Measurements from ENCODE around the gene PSMC5.

DNA sequence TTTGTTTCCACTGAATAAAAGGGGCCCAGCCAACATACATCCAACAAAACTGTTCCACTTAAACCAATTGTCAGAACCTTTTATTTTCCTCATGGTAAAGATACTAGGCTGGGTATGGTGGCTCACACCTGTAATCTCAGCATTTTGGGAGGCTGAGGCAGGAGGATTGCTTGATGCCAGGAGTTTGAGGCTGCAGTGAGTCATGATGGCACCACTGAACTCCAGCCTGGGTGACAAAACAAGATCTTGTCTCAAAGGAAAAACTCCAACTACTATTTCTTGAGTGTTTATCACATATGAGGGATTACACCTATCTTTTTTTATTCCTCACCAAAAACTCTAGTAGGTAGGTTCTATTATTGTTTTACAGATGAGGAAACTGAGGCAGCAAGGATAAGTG is 4.7 kb upstream of the PSMC5 start:
- TF ChIP-seq, protein P1, sequence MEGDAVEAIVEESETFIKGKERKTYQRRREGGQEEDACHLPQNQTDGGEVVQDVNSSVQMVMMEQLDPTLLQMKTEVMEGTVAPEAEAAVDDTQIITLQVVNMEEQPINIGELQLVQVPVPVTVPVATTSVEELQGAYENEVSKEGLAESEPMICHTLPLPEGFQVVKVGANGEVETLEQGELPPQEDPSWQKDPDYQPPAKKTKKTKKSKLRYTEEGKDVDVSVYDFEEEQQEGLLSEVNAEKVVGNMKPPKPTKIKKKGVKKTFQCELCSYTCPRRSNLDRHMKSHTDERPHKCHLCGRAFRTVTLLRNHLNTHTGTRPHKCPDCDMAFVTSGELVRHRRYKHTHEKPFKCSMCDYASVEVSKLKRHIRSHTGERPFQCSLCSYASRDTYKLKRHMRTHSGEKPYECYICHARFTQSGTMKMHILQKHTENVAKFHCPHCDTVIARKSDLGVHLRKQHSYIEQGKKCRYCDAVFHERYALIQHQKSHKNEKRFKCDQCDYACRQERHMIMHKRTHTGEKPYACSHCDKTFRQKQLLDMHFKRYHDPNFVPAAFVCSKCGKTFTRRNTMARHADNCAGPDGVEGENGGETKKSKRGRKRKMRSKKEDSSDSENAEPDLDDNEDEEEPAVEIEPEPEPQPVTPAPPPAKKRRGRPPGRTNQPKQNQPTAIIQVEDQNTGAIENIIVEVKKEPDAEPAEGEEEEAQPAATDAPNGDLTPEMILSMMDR (IDR thresholded peaks at IDR 0.05) = no peak
- TF ChIP-seq POLR2A (IDR thresholded peaks at IDR 0.05) = no peak
- TF ChIP-seq POLR2AphosphoS5 (IDR thresholded peaks at IDR 0.05) = no peak
- TF ChIP-seq EP300 (IDR thresholded peaks at IDR 0.05) = no peak

Data from gastroesophageal sphincter (tissue), 3 donors.